Measurements from ENCODE around the gene OXCT2.

GRCh38 chr1:39802496-39803260 is 31.5 kb upstream of the OXCT2 start:
- no peak for TF ChIP-seq CTCF (IDR thresholded peaks at IDR 0.05)
- TF ChIP-seq POLR2A (IDR thresholded peaks at IDR 0.05): no peak
- TF ChIP-seq POLR2AphosphoS5 (IDR thresholded peaks at IDR 0.05): no peak
